ENCODE measurements around the gene PHRF1. TPM values are rescaled to one million over a fixed set of nuclear protein-coding genes. Genes with fewer than 3 reads are reported as not detected.
A peak's percentile ranks its signal among the peaks of the same experiment; 100 is the strongest.

Gene PHRF1
- polyA plus RNA-seq, 1 of the 3 experiments (the other 2 are of a cell fraction), result 22.7 TPM

GRCh38 chr11:576811-577610, 741 bp downstream of the PHRF1 start:
- TF ChIP-seq NFIC (IDR thresholded peaks at IDR 0.05; ENCODE audit: borderline replicate concordance) (no peak), MXI1 (IDR thresholded peaks at IDR 0.05; ENCODE audit: low read depth, low read length) (0 out of 2 replicates have a peak, but pooled peaks have one; percentile 20), TEAD4 (IDR thresholded peaks at IDR 0.05; ENCODE audit: borderline replicate concordance, insufficient read depth) (no peak), CHD2 (IDR thresholded peaks at IDR 0.05; ENCODE audit: low read length, partially characterized antibody) (no peak), EP300 (IDR thresholded peaks at IDR 0.05; ENCODE audit: borderline replicate concordance in 1 of 2, low read depth in 1 of 2, low read length in 1 of 2) (no peak)
- Histone ChIP-seq H4K20me1 (ENCODE audit: insufficient read depth) (peaks cover 53% of the 10 kb centered on the region), H3K4me1 (ENCODE audit: control insufficient read depth in 1 of 2, insufficient read depth in 2 of 2, low read depth in 1 of 2, low read length in 1 of 2) (peaks cover 4 to 29% of the 10 kb centered on the region in 2 experiments; a peak in 3 of 4 replicates), H3K9ac (peak overlapping the region; percentile 89), H3K36me3 (replicated peaks in 1 of 2; ENCODE audit: control insufficient read depth in 1 of 2, insufficient read depth in 2 of 2, low read length in 1 of 2) (peaks cover 0 to 4% of the 10 kb centered on the region in 2 experiments), H3K79me2 (ENCODE audit: insufficient read depth) (peaks cover 58% of the 10 kb centered on the region), H3K9me3 (no peaks in the 10 kb centered on the region), H3K4me3 (ENCODE audit: low read depth in 2 of 2, low read length in 1 of 2) (peak overlapping the region; percentile 93 to 98), H3K27ac (ENCODE audit: low read depth in 2 of 2, low read length in 1 of 2) (peak overlapping the region; percentile 42 to 58; a peak in 3 of 4 replicates), H3K4me2 (peak overlapping the region; percentile 92), H3K9me2 (no peaks in the 10 kb centered on the region), H2AFZ (ENCODE audit: low read depth) (no peak overlapping the region), H3F3A (replicated peaks; ENCODE audit: insufficient read depth) (no peaks in the 10 kb centered on the region), H3K27me3 (ENCODE audit: insufficient read depth) (no peaks in the 10 kb centered on the region)
- DNase-seq, result no peak
- CTCF ChIA-PET, result interaction anchor here (0.6 to 2.2 kb wide), 2 partner anchors 22 to 58 kb away, joined by 3 to 9 read pairs; no protein-coding TSS in a partner anchor
- WGBS (ENCODE audit: low lambda C conversion rate), result 3% methylated on average over 21 of the region's 48 CpGs
- POLR2A ChIA-PET, result interaction anchor here (0.9 kb wide), 2 partner anchors 9 to 209 kb away, joined by 3 read pairs; no protein-coding TSS in a partner anchor

- peaks cover 57% of the 10 kb centered on the region for H4K20me1 ChIP-seq (ENCODE audit: insufficient read depth)
- CTCF ChIA-PET, result interaction anchor here (0.6 to 2.2 kb wide), 2 partner anchors 23 to 59 kb away, joined by 3 to 9 read pairs; no protein-coding TSS in a partner anchor
- H3F3A ChIP-seq (replicated peaks; ENCODE audit: insufficient read depth), result no peaks in the 10 kb centered on the region
- POLR2A ChIA-PET, result interaction anchor here (0.9 kb wide), 2 partner anchors 8 to 208 kb away, joined by 3 read pairs; no protein-coding TSS in a partner anchor
- H3K4me2 ChIP-seq, result peak overlapping the region; percentile 92
- peak overlapping the region; percentile 93 to 98 for H3K4me3 ChIP-seq (ENCODE audit: low read depth in 2 of 2, low read length in 1 of 2)
- H3K36me3 ChIP-seq (replicated peaks in 1 of 2; ENCODE audit: control insufficient read depth in 1 of 2, insufficient read depth in 2 of 2, low read length in 1 of 2), result peaks cover 0 to 4% of the 10 kb centered on the region in 2 experiments
- peaks cover 63% of the 10 kb centered on the region for H3K79me2 ChIP-seq (ENCODE audit: insufficient read depth)
- peaks cover 4 to 29% of the 10 kb centered on the region in 2 experiments; a peak in 3 of 4 replicates for H3K4me1 ChIP-seq (ENCODE audit: control insufficient read depth in 1 of 2, insufficient read depth in 2 of 2, low read depth in 1 of 2, low read length in 1 of 2)
- TF ChIP-seq SIN3A (IDR thresholded peaks at IDR 0.05; ENCODE audit: borderline replicate concordance, low read depth, low read length) (no peak), REST (IDR thresholded peaks at IDR 0.05; ENCODE audit: low read depth, low read length) (no peak), USF2 (IDR thresholded peaks at IDR 0.05; ENCODE audit: borderline replicate concordance, low read depth, low read length) (no peak), FOXJ3 (CRISPR knock-in tag; IDR thresholded peaks at IDR 0.05) (no peak), RAD21 (IDR thresholded peaks at IDR 0.05; ENCODE audit: low read length) (no peak), MXI1 (IDR thresholded peaks at IDR 0.05; ENCODE audit: low read depth, low read length) (no peak), POLR2AphosphoS5 (IDR thresholded peaks at IDR 0.05; ENCODE audit: low read depth, low read length) (no peak)
- H3K9ac ChIP-seq, result peak overlapping the region; percentile 89
- H3K9me3 ChIP-seq, result no peaks in the 10 kb centered on the region
- DNase-seq, result no peak
- 13% methylated on average over 6 of the region's 6 CpGs for WGBS (ENCODE audit: low lambda C conversion rate)
- H3K27ac ChIP-seq (ENCODE audit: low read depth in 2 of 2, low read length in 1 of 2), result no peak overlapping the region; a peak in 1 of 4 replicates
- H2AFZ ChIP-seq (ENCODE audit: low read depth), result no peak overlapping the region
- no peaks in the 10 kb centered on the region for H3K9me2 ChIP-seq
- no peaks in the 10 kb centered on the region for H3K27me3 ChIP-seq (ENCODE audit: insufficient read depth)
Measured at GRCh38 chr11:577611-577894, 1.3 kb downstream of the PHRF1 start.
